Natural killer cell (primary cell): ENCODE results near the gene S100A5. TPM values are rescaled to one million over a fixed set of nuclear protein-coding genes. Genes with fewer than 3 reads are reported as not detected.

ENCODE experiments used
- ATAC-seq, 3 donors: fragments of 150-1000 bp in 2 of 3; fragments of 200-7000 bp in 1 of 3; cut with Tn5 transposase; 1 replicate in 1 of 3; 2 replicates in 2 of 3; pipeline ENCODE4 v1.10.0; 2021; ENCODE audit warnings: mild to moderate bottlenecking in 2 of 3, moderate library complexity in 2 of 3
- DNase-seq, 2 donors: peaks; one replicate each; pipeline versions ENCODE4 v3.0.0 to v3.0.0-alpha.2; 2013 to 2021; ENCODE audit warnings: mixed read lengths in 1 of 2
- H3K27ac ChIP-seq: one replicate; pipeline ENCODE4 v1.5.1; 2013; ENCODE audit warnings: mild to moderate bottlenecking, low read length
- H3K27me3 ChIP-seq: one replicate; pipeline ENCODE4 v1.6.1; 2013; ENCODE audit warnings: low read length; ENCODE audit not compliant: control insufficient read depth, insufficient read depth
- H3K36me3 ChIP-seq: one replicate; pipeline ENCODE4 v1.6.1; 2013; ENCODE audit warnings: low read length; ENCODE audit not compliant: control insufficient read depth, insufficient read depth
- H3K4me1 ChIP-seq: one replicate; pipeline ENCODE4 v1.6.1; 2013; ENCODE audit warnings: low read length; ENCODE audit not compliant: control insufficient read depth, insufficient read depth
- H3K4me3 ChIP-seq: one replicate; pipeline ENCODE4 v1.5.1; 2013; ENCODE audit warnings: low read length
- H3K9me3 ChIP-seq: one replicate; pipeline ENCODE4 v1.6.1; 2013; ENCODE audit warnings: low read length; ENCODE audit not compliant: control insufficient read depth, insufficient read depth
- H3K27ac Mint-ChIP-seq, 2 donors: one replicate each; pipeline ENCODE4 v1.8.0; 2022; ENCODE audit warnings: mild to moderate bottlenecking in 2 of 2, mixed read lengths in 2 of 2, moderate library complexity in 1 of 2
- H3K27me3 Mint-ChIP-seq, 2 donors: one replicate each; pipeline ENCODE4 v1.8.0; 2022; ENCODE audit warnings: low read depth in 2 of 2, mixed read lengths in 2 of 2
- H3K36me3 Mint-ChIP-seq: one replicate; pipeline ENCODE4 v1.8.0; 2022; ENCODE audit warnings: mixed read lengths
- H3K4me1 Mint-ChIP-seq, 2 donors: one replicate each; pipeline ENCODE4 v1.8.0; 2022; ENCODE audit warnings: mixed read lengths in 2 of 2
- H3K4me3 Mint-ChIP-seq: one replicate; pipeline ENCODE4 v1.8.0; 2022; ENCODE audit warnings: mild to moderate bottlenecking, moderate library complexity, mixed read lengths
- H3K9me3 Mint-ChIP-seq, 2 donors: one replicate each; pipeline ENCODE4 v1.8.0; 2022; ENCODE audit warnings: mixed read lengths in 2 of 2
- CTCF ChIP-seq: fragments of 200-600 bp; IDR thresholded peaks from one replicate; pipeline ENCODE4 v1.8.0; 2022; ENCODE audit warnings: antibody characterized with exemption
- WGBS: methylation state at CpG from one replicate; pipeline ENCODE4 v1.1.7; 2013; ENCODE audit warnings: missing lambda C conversion rate; ENCODE audit not compliant: insufficient coverage; 5-methylcytosine and 5-hydroxymethylcytosine counted together
- intact Hi-C: fragments of 100-400 bp; cut with micrococcal nuclease; formaldehyde crosslinking; loops from one replicate; pipeline ENCODE4 v1.14.2; 2022
- total RNA-seq, 4 donors: library from RNA; stranded (reverse); fragments of 120-200 nt in 1 of 4; gene quantifications; one replicate each; pipeline versions ENCODE4 v1.2.3 to v1.2.4, GENCODE V29; 2013 to 2022

Gene S100A5
- total RNA-seq, 3 donors from 2014 or later (not counting 1 experiment from before 2014, with no cell fraction given): not detected

- Mint-ChIP-seq H3K4me3 (peak overlapping the region; percentile 93), H3K27ac (peak overlapping the region; percentile 90 to 94), H3K36me3 (no peaks in the 10 kb centered on the region), H3K4me1 (peaks cover 72 to 84% of the 10 kb centered on the region in 2 donors), H3K27me3 (no peaks in the 10 kb centered on the region), H3K9me3 (no peaks in the 10 kb centered on the region)
- no peak for TF ChIP-seq CTCF
- Histone ChIP-seq H3K36me3 (peaks cover 8% of the 10 kb centered on the region), H3K27me3 (no peaks in the 10 kb centered on the region), H3K4me1 (peaks cover 78% of the 10 kb centered on the region), H3K27ac (peak overlapping the region; percentile 96), H3K4me3 (peak overlapping the region; percentile 90), H3K9me3 (no peaks in the 10 kb centered on the region)
- 87% methylated on average over 9 of the region's 9 CpGs for WGBS
- DNase-seq (no peak), ATAC-seq (no peak)
- intact Hi-C loops: loop anchor here (1.0 to 2.0 kb wide), 2 partner anchors 8 to 98 kb away; partner anchors contain the start of genes CHTOP and S100A4
Measured at GRCh38 chr1:153536671-153537375, 3.9 kb downstream of the S100A5 start.

- peak; percentile 77 to 93 (median 86) for ATAC-seq
- Histone ChIP-seq H3K27ac (peak overlapping the region; percentile 96), H3K4me3 (peak overlapping the region; percentile 90), H3K9me3 (no peaks in the 10 kb centered on the region), H3K4me1 (peaks cover 76% of the 10 kb centered on the region), H3K27me3 (no peaks in the 10 kb centered on the region), H3K36me3 (peaks cover 8% of the 10 kb centered on the region)
- peak; percentile 84 to 93 for DNase-seq
- Mint-ChIP-seq H3K4me3 (peak overlapping the region; percentile 93), H3K9me3 (no peaks in the 10 kb centered on the region), H3K36me3 (no peaks in the 10 kb centered on the region), H3K27ac (peak overlapping the region; percentile 90 to 94), H3K4me1 (peaks cover 69 to 81% of the 10 kb centered on the region in 2 donors), H3K27me3 (no peaks in the 10 kb centered on the region)
- no peak for TF ChIP-seq CTCF
- intact Hi-C loops: loop anchor here (1.0 to 2.0 kb wide), 2 partner anchors 9 to 99 kb away; partner anchors contain the start of genes CHTOP and S100A4
- WGBS: under 1% methylated on average over 37 of the region's 38 CpGs
Measured at GRCh38 chr1:153536012-153536670, 4.6 kb downstream of the S100A5 start.

- Histone ChIP-seq H3K27me3 (no peaks in the 10 kb centered on the region), H3K36me3 (peaks cover 8% of the 10 kb centered on the region), H3K4me3 (peak within 1 kb of the TSS; percentile 90), H3K4me1 (peaks cover 69% of the 10 kb centered on the region), H3K27ac (peak within 1 kb of the TSS; percentile 96), H3K9me3 (no peaks in the 10 kb centered on the region)
- intact Hi-C loops: loop anchor here (1.0 to 2.0 kb wide), 2 partner anchors 10 to 99 kb away; partner anchors contain the start of genes CHTOP and S100A4
- Mint-ChIP-seq H3K27ac (peak within 1 kb of the TSS; percentile 90 to 94), H3K36me3 (no peaks in the 10 kb centered on the region), H3K4me1 (peaks cover 62 to 74% of the 10 kb centered on the region in 2 donors), H3K27me3 (no peaks in the 10 kb centered on the region), H3K4me3 (peak within 1 kb of the TSS; percentile 93), H3K9me3 (no peaks in the 10 kb centered on the region)
- DNase-seq (peak; percentile 29 to 68), ATAC-seq (peak; percentile 9 to 35 (median 27))
- TF ChIP-seq CTCF: no peak
- 11% methylated on average over 18 of the region's 18 CpGs for whole genome bisulfite sequencing
Measured at GRCh38 chr1:153535242-153536011, 5.3 kb downstream of the S100A5 start, which contains the start of gene S100A6. TSS of gene S100A6 (minus strand) at chr1:153535991. CDS start at chr1:153535339, 652 bp downstream.
